A673 (cell line): Measurements from ENCODE around the gene SKI.

Experiments
- EZH2 ChIP-seq: fragments of 200-600 bp; sonication (generic); IDR thresholded peaks from 2 replicates; pipeline ENCODE4 v1.6.1; 2017; ENCODE audit warnings: borderline replicate concordance, low read depth, mild to moderate bottlenecking, mixed read lengths, antibody characterized with exemption, low read length; ENCODE audit not compliant: poor library complexity, severe bottlenecking
- TF ChIP-seq, protein P1 (sequence below): fragments of 300-800, 200-600 bp; sonication (generic); conservative IDR thresholded peaks from 2 replicates; pipeline ENCODE4 v1.5.1; 2017; ENCODE audit warnings: low read depth, mild to moderate bottlenecking, antibody characterized with exemption, low read length, moderate library complexity, mixed read lengths

DNA sequence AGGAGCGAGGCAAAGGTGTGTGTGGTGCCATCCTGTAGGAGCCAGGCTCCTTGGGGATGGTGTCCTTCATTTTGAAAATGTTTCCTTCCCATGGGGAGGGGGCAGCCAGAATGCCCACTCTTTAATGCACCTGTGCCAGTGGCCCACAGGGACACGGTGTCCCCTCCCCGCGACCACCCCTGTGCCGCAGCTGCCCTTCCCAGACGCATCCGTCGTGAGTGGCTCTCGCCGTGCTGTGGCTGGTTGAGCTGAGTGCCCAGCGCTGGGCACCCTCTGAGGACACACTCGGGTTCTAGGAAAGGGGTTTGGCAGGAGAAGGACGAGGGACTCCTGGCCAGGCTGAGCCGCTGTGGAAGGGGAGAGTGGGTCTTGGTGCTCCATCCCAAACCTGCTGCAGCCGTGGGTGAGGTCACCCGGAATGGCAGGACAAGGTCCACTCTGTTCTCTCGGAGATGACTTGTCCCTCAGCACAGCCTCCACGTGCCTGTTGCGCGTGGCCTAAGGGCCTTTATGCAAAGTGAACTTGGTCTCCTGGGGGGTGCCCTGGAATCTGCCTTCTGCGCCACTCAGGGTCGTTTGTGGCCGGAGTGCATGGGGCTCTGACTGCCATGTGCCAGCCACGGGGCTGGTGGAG lies 74.3 kb downstream of the SKI start:
- TF ChIP-seq EZH2: no peak
- TF ChIP-seq, protein P1, sequence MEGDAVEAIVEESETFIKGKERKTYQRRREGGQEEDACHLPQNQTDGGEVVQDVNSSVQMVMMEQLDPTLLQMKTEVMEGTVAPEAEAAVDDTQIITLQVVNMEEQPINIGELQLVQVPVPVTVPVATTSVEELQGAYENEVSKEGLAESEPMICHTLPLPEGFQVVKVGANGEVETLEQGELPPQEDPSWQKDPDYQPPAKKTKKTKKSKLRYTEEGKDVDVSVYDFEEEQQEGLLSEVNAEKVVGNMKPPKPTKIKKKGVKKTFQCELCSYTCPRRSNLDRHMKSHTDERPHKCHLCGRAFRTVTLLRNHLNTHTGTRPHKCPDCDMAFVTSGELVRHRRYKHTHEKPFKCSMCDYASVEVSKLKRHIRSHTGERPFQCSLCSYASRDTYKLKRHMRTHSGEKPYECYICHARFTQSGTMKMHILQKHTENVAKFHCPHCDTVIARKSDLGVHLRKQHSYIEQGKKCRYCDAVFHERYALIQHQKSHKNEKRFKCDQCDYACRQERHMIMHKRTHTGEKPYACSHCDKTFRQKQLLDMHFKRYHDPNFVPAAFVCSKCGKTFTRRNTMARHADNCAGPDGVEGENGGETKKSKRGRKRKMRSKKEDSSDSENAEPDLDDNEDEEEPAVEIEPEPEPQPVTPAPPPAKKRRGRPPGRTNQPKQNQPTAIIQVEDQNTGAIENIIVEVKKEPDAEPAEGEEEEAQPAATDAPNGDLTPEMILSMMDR: no peak
